Stomach (tissue), 9 donors: ENCODE results near the gene BCL2. TPM values are rescaled to one million over a fixed set of nuclear protein-coding genes. Genes with fewer than 3 reads are reported as not detected.

Experiments used
- DNase-seq, 2 donors: peaks; one replicate each; pipeline versions ENCODE4 v3.0.0 to v3.0.0-alpha.2; 2013 to 2019
- H3K27ac ChIP-seq, 5 donors: fragments of 200-600 bp in 4 of 5; sonication (generic) in 4 of 5; one replicate each; pipeline ENCODE4 v1.5.1; 2013 to 2019; ENCODE audit warnings: mild to moderate bottlenecking in 1 of 5, moderate library complexity in 1 of 5
- H3K27me3 ChIP-seq, 3 donors: fragments of 200-600 bp; sonication (generic); one replicate each; pipeline ENCODE4 v1.5.1; 2017 to 2019; ENCODE audit warnings: mixed run types in 1 of 3
- H3K36me3 ChIP-seq, 4 donors: fragments of 200-600 bp; sonication (generic); 1 replicate in 3 of 4; 2 replicates in 1 of 4; pipeline ENCODE4 v1.5.1; 2016 to 2019
- H3K4me1 ChIP-seq, 4 donors: fragments of 200-600 bp; sonication (generic); one replicate each; pipeline ENCODE4 v1.5.1; 2016 to 2019
- H3K4me3 ChIP-seq, 4 donors: fragments of 200-600 bp; sonication (generic) in 3 of 4; one replicate each; pipeline ENCODE4 v1.5.1; 2016 to 2019; ENCODE audit warnings: mild to moderate bottlenecking in 1 of 4
- H3K9me3 ChIP-seq, 4 donors: fragments of 200-600 bp; sonication (generic); one replicate each; pipeline ENCODE4 v1.5.1; 2016 to 2019
- CTCF ChIP-seq, 7 experiments: fragments of 450-650 bp in 4 of 7; fragments of 200-600 bp in 3 of 7; sonication (generic) in 3 of 7; IDR thresholded peaks; one replicate each; pipeline ENCODE4 v1.5.1; 2016 to 2019; ENCODE audit warnings: antibody characterized with exemption in 7 of 7, control low read depth in 2 of 7, mild to moderate bottlenecking in 1 of 7
- EP300 ChIP-seq: sonication (generic); formaldehyde crosslinking; IDR thresholded peaks from one replicate; pipeline ENCODE4 v1.6.1; 2017; ENCODE audit warnings: antibody characterized with exemption
- POLR2A ChIP-seq, 4 donors: fragments of 450-650 bp; IDR thresholded peaks; one replicate each; pipeline ENCODE4 v1.6.1; 2016; ENCODE audit warnings: antibody characterized with exemption in 4 of 4, control low read depth in 2 of 4, mild to moderate bottlenecking in 1 of 4, moderate library complexity in 1 of 4
- POLR2AphosphoS5 ChIP-seq, 3 donors: sonication (generic); formaldehyde crosslinking; IDR thresholded peaks; one replicate each; pipeline ENCODE4 v1.6.1; 2016; ENCODE audit warnings: antibody characterized with exemption in 3 of 3
- WGBS, 5 donors: extraction: QIAGEN DNeasy Blood & Tissue Kit in 3 of 5; methylation state at CpG; one replicate each; pipeline versions ENCODE4 v1.1.5 to v1.1.7; 2013 to 2018; 5-methylcytosine and 5-hydroxymethylcytosine counted together
- intact Hi-C: fragments of 100-400 bp; cut with DNase I; formaldehyde crosslinking; loops from one replicate; pipeline ENCODE4 v1.15.1; 2023; ENCODE audit warnings: low total_unique reads
- polyA plus RNA-seq, 3 donors: library from polyadenylated mRNA; stranded (reverse); fragments of 200-250 nt; gene quantifications; one replicate each; pipeline ENCODE4 v1.2.3, GENCODE V29; 2013
- total RNA-seq, 5 donors: library from RNA; depleted of rRNA; stranded (reverse); fragments of >200 nt; gene quantifications; one replicate each; pipeline versions ENCODE4 v1.1.0 to v1.2.3, GENCODE V29; 2014 to 2016
- donor health status: healthy with polysubstance abuse.
- donor health status: Bipolar disorder and iron deficiency.
- donor health status: healthy.

The BCL2 gene
- total and polyA plus RNA-seq, 8 donors: 1.5 to 53.9 (median 6.0) TPM

GRCh38 chr18:63344918-63345317 is 25.3 kb upstream of the BCL2 start:
- peaks cover 52 to 100% (median 97%) of the 10 kb centered on the region in 4 donors for H3K36me3 ChIP-seq

GRCh38 chr18:63344263-63344662 is 24.7 kb upstream of the BCL2 start:
- no peaks in the 10 kb centered on the region for H3K9me3 ChIP-seq
- no peaks in the 10 kb centered on the region for H3K27me3 ChIP-seq
- TF ChIP-seq POLR2A (IDR thresholded peaks at IDR 0.05) (no peak), EP300 (no peak), CTCF (IDR thresholded peaks at IDR 0.05) (no peak), POLR2AphosphoS5 (IDR thresholded peaks at IDR 0.05) (no peak)
- 68 to 84% (median 75%) methylated on average over 5 of the region's 5 CpGs for WGBS, 5 donors
- H3K36me3 ChIP-seq: peaks cover 46 to 98% (median 92%) of the 10 kb centered on the region in 4 donors
- no peak overlapping the region for H3K27ac ChIP-seq
- peaks cover 0 to 22% (median 13%) of the 10 kb centered on the region in 4 donors for H3K4me1 ChIP-seq
- intact Hi-C loops: no loop called here
- no peak overlapping the region for H3K4me3 ChIP-seq
- no peak for DNase-seq

More at GRCh38 chr18:63344918-63345317, 25.3 kb upstream of the BCL2 start:
- DNase-seq: no peak
- Histone ChIP-seq H3K27ac (no peak overlapping the region), H3K4me3 (no peak overlapping the region), H3K4me1 (peaks cover 0 to 22% (median 13%) of the 10 kb centered on the region in 4 donors), H3K27me3 (no peaks in the 10 kb centered on the region), H3K9me3 (no peaks in the 10 kb centered on the region)
- TF ChIP-seq POLR2A (IDR thresholded peaks at IDR 0.05) (no peak), EP300 (no peak), CTCF (IDR thresholded peaks at IDR 0.05) (no peak), POLR2AphosphoS5 (IDR thresholded peaks at IDR 0.05) (no peak)
- intact Hi-C loops: no loop called here
- WGBS, 5 donors: 44 to 70% (median 58%) methylated on average over 2 of the region's 2 CpGs

- H3K4me1 ChIP-seq: peaks cover 0 to 22% (median 13%) of the 10 kb centered on the region in 4 donors
- no peak for TF ChIP-seq POLR2AphosphoS5 (IDR thresholded peaks at IDR 0.05)
- TF ChIP-seq POLR2A (IDR thresholded peaks at IDR 0.05): no peak
- TF ChIP-seq EP300: no peak
- peak in 2 of 7 experiments; percentile 17 to 24 for TF ChIP-seq CTCF (IDR thresholded peaks at IDR 0.05)
- peak in 1 of 2 donors; percentile 71 for DNase-seq
- no peak overlapping the region for H3K27ac ChIP-seq
- WGBS, 5 donors: 34 to 60% (median 44%) methylated on average over 5 of the region's 5 CpGs
- H3K4me3 ChIP-seq: no peak overlapping the region
- no peaks in the 10 kb centered on the region for H3K27me3 ChIP-seq
- intact Hi-C loops: no loop called here
- no peaks in the 10 kb centered on the region for H3K9me3 ChIP-seq
- H3K36me3 ChIP-seq: peaks cover 28 to 98% (median 92%) of the 10 kb centered on the region in 4 donors
These were observed 22.6 kb upstream of the BCL2 start for GRCh38 chr18:63342206-63342605.

- no peaks in the 10 kb centered on the region for H3K27me3 ChIP-seq
- intact Hi-C loops: no loop called here
- no peak overlapping the region for H3K4me3 ChIP-seq
- H3K36me3 ChIP-seq: peaks cover 25 to 96% (median 88%) of the 10 kb centered on the region in 4 donors
- no peak overlapping the region for H3K27ac ChIP-seq
- 25 to 48% (median 33%) methylated on average over 4 of the region's 4 CpGs for WGBS, 5 donors
- TF ChIP-seq CTCF (IDR thresholded peaks at IDR 0.05) (peak in 3 of 7 experiments; percentile 17 to 31 (median 30)), POLR2AphosphoS5 (IDR thresholded peaks at IDR 0.05) (no peak), POLR2A (IDR thresholded peaks at IDR 0.05) (no peak)
- H3K4me1 ChIP-seq: peaks cover 0 to 6% (median 4%) of the 10 kb centered on the region in 4 donors
- no peaks in the 10 kb centered on the region for H3K9me3 ChIP-seq
- DNase-seq: peak in 1 of 2 donors; percentile 57
These were observed 20.4 kb upstream of the BCL2 start for GRCh38 chr18:63339920-63340484.
